ENCODE measurements around the gene KIRREL3.

GRCh38 chr11:127027000-127027399 lies 26.4 kb upstream of the KIRREL3 start:
- no peak for TF ChIP-seq CTCF (IDR thresholded peaks at IDR 0.05)
- TF ChIP-seq POLR2AphosphoS5 (IDR thresholded peaks at IDR 0.05): no peak
- no peak for TF ChIP-seq POLR2A (IDR thresholded peaks at IDR 0.05)

Measured in prostate gland (tissue), 2 donors.